ENCODE data around the gene KNG1.
"Not testable (repeated sequence)": the region's sequence is repeated elsewhere in the genome, so short reads cannot be mapped to it uniquely, and the experiment has no call there.

Gene KNG1

DNA sequence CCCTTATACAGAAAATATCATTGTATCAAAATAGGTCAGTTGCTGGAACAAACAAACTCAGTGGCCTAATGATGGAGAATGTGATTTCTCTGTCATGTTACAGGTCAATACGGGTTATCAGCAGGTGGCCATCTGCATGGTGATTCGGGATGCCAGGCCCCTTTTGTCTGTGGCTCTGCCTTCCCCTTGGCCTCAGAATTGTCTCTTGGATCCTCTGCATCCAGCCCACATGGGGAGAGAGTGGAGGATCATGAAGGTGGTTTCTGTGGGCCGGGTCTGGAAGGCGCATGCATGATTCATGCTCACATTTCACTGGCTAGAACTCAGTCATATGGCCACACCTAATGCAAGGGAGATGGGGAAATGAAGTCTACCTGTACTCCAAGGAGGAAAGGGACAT lies 6.5 kb upstream of the KNG1 start:
- not testable (repeated sequence) for DNase-seq (ENCODE audit: low spot score)

DNA sequence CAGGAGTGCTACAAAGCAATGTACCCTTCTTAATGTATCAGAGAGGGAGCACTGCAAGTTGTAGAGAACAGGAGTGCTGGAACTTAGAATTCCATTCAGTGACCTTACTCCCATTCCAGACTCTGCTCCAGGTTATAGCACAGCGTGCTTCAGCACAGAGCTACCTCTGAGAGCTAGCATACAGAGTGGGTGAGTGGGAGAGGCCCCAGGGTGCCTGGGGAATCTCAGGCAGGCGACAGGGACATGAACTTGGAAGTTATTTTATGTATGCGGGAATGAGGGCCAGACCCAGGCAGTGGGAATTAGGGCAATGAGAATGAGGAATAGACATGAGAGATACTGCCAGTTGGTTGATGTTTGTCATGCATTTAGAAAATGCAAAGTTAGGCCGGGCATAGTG lies 3.7 kb upstream of the KNG1 start:
- no peak for DNase-seq (ENCODE audit: low spot score)

DNA sequence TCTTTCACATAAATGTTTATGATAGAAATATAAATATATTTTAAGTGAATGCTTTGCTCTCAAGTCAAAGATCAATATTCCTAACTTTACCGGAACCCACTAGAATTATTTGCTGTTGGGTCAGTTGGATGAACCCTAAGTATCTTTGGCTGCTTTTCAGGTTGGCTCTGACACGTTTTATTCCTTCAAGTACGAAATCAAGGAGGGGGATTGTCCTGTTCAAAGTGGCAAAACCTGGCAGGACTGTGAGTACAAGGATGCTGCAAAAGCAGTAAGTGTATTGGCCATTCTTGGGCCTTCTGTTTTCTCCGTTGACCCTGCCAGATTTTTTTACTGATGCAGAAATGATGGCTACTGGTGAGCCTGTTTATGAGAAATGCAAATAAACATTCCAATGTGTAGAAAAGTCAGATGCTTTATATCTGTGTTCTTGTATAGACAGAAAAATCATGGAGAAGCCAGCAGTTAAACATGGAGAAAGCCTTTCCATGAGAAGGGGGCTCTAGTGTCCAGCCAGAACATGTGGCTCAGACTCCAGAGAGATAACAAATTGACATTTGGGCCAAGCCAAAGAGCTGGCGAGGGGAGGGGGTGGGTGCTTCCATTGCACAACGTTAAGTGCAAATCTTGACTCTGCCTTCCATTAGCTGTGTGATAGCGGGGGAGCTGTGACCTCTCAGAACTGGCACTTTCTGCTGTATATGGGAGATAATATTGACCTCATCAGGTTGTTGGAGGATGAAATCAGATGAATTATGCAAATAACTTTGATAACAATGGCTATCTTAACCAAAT lies 3.0 kb downstream of the KNG1 start:
- DNase-seq (ENCODE audit: low spot score): no peak

DNA sequence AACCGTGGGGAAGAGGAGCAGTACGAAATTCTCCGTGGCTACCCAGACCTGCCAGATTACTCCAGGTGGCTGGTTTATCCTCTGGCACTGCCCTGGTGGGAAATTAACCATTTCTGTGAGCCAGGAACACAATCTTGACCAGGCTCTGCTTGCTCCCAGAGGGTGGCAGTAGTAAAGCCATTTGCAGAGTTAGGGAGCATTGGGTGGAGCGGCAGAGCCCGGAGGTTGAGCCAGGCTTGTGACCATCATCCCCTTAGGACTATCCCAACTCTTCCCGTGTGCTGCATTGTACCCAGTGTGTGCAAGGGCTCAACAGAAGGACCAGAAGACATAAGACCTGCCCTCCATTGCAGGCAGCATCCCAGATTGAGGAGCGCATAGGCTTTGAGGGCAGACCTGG lies 5.3 kb downstream of the KNG1 start:
- DNase-seq (ENCODE audit: low spot score): peak; percentile 57

DNA sequence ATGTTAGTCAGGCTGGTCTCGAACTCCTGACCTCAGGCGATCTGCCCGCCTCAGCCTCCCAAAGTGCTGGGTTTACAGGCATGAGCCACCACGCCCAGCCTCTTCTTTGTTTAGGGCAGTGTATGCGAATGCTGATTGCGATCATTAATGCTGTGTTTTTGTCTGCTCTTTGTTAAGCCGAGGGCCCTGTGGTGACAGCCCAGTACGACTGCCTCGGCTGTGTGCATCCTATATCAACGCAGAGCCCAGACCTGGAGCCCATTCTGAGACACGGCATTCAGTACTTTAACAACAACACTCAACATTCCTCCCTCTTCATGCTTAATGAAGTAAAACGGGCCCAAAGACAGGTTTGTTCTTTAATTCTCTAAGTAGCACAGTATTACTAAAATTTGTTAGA lies 7.8 kb downstream of the KNG1 start:
- no peak for DNase-seq (ENCODE audit: low spot score)

DNA sequence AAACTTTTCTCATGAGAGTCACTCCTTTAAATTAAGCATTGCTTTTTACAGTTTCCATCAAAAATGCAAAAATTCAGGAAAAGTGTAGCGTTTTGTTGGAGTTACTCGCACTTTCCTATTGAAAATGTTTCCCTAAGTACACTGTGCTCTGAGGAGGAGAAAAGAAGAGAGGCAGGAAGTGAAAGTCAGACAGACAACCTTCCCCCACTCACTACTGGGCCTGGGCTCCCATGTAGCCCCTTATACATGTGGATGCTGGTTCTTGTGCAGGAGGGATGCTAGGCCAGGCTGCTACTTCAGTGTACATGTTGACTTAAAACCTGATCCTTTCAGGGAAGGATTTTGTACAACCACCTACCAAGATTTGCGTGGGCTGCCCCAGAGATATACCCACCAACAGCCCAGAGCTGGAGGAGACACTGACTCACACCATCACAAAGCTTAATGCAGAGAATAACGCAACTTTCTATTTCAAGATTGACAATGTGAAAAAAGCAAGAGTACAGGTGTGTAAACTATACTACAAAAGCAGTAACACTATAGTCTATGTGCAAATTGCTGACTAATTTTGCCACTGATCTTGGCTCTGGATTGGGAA lies 15.1 kb downstream of the KNG1 start:
- no peak for DNase-seq (ENCODE audit: low spot score)

DNA sequence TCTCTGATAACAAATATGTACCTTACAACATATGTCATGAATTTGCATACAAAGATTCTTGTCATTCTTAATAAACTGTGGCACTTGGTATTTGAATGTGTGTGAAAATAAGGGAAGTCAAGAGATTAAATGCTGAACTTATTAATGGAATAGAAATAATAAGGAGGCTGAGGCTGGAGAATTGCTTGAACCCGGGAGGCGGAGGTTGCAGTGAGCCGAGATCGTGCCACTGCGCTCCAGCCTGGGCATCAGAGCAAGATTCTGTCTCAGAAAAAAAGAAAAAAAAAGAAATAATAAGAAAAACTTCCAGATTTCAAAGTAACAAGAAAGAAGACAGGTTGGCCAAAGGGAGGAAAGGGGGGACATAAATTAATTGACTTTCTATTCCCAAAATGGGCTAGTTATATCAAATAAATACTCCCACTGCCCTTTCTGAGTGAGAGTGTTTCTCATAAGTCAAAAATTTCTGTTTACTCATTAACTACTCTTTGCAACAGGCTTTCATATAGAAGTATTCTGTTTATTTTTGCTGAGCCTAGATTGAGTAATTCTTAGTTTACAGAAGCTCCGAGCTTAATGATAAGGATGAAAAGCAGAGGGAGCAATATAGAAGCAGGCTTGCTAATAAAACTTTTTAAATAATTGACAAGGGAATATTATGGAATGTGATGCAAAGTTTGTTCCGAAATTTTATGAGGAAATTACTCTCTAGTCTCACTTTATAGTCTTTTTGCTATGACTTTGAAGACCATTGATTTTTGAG lies 25.6 kb downstream of the KNG1 start:
- DNase-seq (ENCODE audit: low spot score): no peak

DNA sequence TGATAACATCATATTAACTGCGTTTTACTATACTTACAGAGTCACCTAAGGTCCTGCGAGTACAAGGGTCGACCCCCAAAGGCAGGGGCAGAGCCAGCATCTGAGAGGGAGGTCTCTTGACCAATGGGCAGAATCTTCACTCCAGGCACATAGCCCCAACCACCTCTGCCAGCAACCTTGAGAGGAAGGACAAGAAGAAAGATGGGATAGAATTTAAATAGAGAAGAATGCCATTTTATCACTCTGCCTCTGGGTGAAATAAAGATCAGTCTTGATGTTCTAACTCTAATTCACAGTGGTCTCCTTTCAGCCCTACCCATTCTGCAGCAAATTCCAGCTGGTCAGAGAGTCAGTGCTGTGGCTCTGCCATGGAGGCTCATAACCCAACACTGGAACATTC lies 26.5 kb downstream of the KNG1 start:
- DNase-seq (ENCODE audit: low spot score): no peak

DNA sequence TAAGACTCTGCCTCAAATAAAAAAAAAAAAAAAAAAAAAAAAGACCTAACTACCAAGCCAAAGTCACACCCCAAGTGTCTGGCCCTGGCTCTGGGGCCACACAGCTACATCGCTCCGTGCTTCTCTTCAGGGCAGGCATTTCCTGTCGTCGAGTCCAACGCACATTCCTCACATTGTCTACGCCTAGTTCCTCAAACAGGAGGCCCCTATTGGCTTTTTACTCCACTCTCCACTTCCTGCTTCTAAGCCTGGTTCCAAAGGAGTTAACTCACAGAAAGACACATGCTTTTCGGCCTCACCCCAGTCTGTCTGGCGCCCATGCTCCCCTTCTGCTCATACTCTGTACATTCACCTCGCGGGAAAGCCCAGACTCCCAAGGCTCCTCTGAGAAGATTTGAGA lies 28.8 kb downstream of the KNG1 start:
- peak; percentile 71 for DNase-seq (ENCODE audit: low spot score)

DNA sequence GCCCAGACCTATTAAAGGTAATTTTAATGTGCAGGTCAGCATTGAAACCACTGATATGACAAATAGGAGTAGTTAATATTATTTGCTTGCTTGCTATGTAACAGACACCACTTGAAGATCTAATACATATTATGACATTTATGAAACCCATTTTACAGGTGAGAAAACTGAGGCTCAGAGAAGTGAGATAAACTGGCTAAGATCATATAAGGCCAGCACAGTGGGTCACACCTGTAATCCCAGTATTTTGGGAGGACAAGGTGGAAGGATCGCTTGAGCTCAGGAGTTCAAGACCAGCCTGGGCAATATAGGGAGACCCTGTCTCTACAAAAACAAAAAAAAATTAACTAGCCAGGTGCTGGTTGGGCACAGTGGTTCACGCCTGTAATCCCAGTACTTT lies 33.2 kb downstream of the KNG1 start:
- no peak for DNase-seq (ENCODE audit: low spot score)

DNA sequence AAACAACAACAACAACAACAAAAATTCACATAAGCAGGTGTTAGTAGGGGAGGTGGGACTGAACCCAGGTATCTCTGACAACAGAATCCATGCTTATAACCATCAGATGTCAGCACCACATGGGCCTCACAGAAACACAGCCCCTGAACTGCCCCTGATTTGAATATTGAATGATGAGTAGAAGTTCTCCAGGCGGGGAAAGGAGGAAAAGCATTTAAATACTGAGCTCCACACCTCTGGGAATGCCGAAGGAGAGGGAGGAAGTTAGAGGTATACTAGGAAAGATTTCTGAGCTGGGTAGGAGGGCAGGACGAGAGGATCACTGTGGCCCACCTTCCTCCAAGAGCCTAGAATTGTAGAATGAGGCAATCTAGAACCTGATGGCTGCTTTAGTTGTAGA lies 34.3 kb downstream of the KNG1 start:
- no peak for DNase-seq (ENCODE audit: low spot score)

DNA sequence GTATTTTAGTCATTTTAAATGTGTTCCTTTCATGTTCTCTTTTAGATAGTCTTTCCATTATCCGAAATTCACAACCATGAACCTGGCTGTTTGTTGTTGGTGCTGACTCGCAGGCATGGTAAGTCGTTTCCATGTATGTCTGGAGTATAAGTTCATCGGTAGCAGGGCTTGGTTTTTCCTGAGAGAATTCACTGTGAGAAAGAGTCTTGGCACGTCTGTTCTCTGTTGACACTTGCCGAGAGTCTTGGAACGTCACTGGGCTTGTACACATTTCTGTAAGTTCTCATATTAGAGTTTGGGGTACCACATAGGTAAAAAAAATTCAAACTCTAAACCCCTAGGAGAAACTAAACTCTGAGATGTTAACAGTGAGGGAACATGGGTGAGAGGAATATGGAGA lies 36.8 kb downstream of the KNG1 start:
- DNase-seq (ENCODE audit: low spot score): no peak

DNA sequence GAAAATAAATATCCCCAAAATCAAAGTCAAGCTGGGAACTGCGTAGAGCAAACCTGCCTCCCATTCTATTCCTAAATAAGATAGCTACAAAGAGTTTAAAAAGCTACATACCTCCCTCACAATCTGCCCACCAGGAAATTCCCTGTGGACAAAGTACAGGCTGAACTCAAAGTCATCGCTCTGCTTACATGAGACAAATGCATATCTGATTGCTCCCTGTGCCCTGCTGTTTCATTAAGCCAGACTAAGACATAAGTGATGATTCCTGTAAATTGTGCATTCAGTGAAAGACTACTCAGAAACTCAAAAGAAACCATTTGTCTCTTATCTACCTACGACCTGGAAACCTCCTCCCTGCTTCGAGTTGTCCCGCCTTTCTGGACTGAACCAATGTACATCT lies 37.7 kb downstream of the KNG1 start:
- DNase-seq (ENCODE audit: low spot score): no peak

DNA sequence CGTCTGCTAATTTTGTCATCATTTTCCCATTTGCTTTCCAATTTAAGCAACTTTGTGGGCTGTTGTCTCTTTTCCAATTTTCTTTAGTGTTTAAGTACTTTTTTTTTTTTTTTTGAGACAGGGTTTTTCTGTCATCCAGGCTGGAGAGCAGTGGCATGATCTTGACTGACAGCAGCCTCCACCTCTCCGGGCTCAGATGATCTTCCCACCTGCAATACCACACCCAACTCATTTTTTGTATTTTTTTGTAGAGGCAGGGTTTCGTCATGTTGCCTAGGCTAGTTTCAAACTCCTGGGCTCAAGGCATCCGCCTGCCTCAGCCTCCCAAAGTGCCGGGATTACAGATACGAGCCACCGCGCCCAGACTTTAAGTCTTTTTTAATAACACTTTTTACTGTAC lies 40.1 kb downstream of the KNG1 start:
- DNase-seq (ENCODE audit: low spot score): no peak

DNA sequence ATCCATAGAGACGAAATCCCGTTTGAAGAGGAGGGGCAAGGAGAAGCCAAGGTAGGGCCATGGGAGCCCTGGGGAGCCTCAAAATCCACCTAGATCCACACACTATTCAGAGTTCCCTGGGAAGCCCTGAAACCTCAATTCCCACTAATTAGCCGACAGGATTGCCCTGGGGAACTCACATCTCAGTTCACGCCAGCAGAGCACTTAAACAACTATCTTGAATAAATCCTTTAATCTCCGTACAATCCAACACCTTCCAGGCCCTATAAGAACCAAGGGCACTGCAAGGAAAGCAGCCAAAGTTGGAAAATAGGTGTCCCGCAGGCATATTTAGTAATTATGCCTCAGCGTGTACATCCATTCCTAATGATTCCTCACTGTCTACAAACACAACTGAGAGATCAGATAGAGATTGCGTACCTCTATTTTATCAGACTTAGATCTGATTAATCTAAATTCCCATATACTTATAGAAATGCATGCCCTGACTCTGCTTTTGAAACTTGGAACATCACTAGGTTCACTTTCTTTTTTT lies 40.6 kb downstream of the KNG1 start:
- DNase-seq (ENCODE audit: low spot score): no peak

DNA sequence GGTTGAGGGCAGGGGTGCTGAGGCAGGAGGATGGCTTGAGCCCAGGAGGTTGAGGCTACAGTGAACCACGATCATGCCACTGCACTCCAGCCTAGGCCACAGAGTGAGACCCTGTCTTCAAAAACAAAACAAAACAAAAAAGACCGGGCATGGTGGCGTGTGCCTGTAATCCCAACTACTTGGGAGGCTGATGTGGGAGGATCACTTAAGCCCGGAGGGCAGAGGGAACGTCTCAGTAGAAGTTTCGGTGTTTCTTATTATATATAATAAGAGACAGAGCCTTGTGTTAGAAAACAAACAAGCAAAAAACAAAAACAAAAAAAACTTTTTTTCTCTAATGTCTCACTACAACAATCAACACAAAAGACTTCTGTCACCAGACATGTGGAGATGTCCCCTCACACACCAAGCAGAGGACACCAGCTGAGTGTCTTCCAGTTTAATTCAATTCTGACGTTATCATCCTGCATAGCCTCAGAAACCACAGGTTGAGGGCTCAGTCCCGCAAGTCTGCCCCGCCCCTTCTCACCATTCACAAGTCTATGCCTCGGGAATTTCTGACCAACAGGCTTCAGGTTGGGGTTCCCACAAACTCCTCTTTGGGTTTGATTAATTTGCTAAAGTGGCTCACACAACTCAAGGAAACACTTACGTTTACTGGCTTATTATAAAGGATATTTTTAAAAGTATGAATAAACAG lies 42.2 kb downstream of the KNG1 start:
- DNase-seq (ENCODE audit: low spot score): no peak

DNA sequence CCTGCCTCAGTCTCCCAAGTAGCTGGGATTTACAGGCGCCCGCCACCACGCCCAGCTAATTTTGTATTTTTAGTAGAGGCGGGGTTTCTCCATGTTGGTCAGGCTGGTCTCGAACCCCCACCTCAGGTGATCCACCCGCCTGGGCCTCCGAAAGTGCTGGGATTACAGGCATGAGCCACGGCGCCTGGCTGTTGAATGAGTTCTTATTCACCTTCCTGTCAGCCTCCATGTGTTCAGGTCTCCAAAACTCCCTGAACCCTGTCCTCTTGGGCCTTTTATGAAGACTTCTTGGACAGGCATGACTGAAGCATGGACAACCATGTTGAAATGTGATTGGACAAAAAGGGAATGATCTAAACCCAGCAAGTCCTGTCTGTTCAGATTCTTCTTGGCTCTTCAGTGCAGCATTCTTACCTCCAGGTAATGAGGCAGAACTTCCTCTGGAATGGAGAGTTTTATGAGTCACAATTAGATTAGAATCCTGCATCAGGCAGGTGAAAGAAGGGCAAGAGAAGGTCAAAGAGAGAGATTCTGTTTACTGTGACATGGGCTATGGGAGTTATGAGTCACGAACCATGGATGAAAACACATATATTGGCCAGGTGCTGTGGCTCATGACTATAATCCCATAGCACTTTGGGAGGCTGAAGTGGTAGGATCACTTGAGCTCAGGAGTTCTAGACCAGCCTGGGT lies 43.1 kb downstream of the KNG1 start:
- DNase-seq (ENCODE audit: low spot score): no peak

DNA sequence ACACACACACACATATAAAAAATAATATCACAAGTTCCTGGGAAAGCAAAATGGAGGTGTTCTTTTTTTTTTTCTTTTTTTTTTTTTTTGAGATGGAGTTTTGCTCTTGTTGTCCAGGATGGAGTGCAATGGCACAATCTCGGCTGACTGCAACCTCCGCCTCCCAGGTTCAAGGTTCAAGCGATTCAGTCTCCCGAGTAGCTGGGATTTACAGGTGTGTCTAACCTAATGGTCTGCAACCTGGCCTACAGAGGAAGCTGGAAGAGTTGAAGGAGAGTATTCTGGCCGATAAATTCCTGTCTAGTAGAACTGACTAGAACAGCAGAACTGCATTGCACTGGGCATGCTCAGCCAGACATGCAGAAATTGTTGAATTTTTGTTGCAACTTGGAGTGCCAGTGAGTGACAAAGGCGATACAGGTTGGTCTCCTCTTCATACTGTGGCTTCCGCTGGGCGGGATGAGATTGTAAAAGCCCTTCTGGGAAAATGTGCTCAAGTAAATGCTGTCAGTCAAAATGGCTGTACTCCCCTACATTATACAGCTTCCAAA lies 43.8 kb downstream of the KNG1 start:
- DNase-seq (ENCODE audit: low spot score): no peak

DNA sequence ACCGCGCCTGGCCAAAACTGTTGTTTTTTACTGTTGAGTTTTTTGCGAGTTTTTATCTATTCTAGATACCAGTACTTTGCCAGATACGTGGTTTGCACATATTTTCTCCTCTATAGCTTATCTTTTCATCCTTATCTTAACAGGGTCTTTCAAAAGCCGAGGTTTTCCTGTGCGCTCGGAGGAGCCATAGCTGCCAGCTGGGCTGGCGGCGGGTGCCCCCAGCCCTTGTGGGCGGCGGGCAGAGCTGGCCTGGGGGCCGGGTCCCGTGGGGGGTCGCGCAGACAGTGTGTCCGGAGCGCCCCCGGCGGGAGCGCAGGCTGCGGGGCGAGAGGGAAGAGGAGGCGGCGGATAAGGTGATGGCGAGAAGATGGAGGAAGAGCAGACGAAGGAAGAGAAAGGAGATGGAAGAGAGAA lies 55.1 kb downstream of the KNG1 start:
- DNase-seq (ENCODE audit: low spot score): no peak

DNA sequence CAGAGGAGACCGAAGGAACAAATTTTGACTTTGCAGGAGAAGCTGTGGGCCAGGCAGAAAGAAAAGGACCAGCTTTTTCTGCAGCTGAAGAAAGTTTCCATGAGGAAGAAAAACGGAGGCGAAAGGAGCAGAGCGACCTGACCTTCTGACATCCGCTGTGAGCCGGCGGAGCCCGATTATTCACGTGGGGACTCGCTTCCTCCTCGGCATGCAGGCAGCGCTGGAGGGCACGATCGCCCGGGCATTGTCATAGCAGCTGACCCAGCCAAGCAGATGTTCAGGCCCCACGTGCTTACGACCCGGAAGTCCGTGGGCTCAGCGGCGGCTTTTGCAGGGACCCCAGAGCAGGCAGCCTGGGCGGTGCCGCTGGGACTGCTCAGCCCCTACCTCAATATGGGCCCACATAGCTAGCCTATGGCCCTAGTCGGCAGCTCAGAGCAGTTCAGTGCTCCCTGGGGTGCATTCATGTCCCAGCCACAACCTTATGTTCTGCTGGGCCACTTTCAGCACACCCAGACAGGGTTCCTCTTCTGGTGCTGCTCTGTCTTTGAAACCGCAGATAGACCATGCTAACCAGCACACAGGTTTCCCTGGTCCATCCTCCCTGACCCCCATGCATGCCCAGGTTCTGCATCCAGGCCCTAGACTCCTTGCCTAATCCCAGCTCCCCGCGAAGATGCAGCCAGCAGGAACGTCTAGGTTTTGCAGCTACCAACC lies 55.7 kb downstream of the KNG1 start:
- no peak for DNase-seq (ENCODE audit: low spot score)

DNA sequence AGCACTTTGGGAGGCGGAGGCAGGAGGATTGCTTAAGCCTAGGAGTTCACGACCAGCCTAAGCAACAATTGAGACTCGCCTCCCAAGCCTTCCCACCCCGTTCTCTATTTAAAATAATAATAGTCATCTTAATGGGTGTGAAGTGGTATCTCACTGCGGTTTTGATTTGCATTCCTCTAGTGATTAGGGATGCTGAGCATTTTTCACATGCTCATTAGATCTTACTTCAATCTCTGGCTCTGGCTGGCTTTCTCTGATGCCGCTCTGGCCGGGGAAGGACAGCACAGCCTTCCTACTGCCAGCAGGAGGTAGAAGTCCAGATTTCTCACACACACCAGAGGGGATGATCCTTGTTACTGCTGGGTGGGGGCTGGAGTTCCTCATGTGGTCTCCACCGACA lies 58.8 kb downstream of the KNG1 start:
- no peak for DNase-seq (ENCODE audit: low spot score)

Data from iPS-NIHi11 (cell line).